T-helper 1 cell treated with Interleukin-12 subunit alpha and Interleukin-12 subunit beta and Interleukin-4 antibody, amounts not matched to agents 30 ng/mL and 1 ng/mL, for 36 hours (primary cell): ENCODE data around the gene DGKI. TPM values are rescaled to one million over a fixed set of nuclear protein-coding genes. Genes with fewer than 3 reads are reported as not detected.

Source experiments
- intact Hi-C: fragments of 100-400 bp; cut with micrococcal nuclease; formaldehyde crosslinking; loops from one replicate; pipeline ENCODE4 v1.15.1; 2024
- total RNA-seq: library from RNA; stranded (reverse); gene quantifications from 2 replicates; pipeline ENCODE4 v1.2.3, GENCODE V29; 2022

The DGKI gene
- total RNA-seq, 1 donor from 2014 or later, result 3.4 TPM

DNA sequence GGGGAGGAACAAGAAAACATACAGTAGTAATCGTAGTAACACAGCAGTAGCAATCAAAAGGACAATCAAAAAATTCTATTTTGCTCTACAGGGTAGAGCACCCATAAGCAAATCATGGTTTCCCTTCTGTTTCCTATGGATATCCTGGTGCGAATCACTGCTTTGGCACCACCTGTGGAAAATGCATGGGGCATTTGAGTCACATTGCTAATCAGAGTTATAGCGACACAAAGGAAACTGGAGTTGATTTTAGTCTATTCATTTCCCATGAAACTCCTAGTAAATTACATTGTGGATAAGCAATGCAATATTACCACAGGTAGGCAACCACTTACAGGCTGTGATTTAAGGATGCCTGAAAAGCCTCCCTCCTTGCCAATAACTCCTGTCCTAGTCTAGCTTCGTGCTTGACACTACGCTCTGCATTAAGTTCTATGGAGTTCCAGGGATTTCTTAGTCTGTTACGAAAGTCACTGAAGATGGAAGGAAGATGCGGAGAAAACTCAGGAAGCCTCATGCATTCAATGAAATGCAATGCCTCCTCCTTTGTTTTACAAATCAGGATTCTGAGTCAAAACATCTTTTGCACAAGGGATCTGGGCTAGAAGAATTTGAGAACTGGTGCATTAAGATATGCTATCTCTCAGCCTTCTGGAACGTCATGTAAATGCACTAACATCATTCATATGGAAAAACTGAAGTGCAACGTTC, 188.4 kb downstream of the DGKI start:
- intact Hi-C loops, result loop anchor here (5.0 kb wide), 1 partner anchor 1209 kb away; no protein-coding TSS in a partner anchor

DNA sequence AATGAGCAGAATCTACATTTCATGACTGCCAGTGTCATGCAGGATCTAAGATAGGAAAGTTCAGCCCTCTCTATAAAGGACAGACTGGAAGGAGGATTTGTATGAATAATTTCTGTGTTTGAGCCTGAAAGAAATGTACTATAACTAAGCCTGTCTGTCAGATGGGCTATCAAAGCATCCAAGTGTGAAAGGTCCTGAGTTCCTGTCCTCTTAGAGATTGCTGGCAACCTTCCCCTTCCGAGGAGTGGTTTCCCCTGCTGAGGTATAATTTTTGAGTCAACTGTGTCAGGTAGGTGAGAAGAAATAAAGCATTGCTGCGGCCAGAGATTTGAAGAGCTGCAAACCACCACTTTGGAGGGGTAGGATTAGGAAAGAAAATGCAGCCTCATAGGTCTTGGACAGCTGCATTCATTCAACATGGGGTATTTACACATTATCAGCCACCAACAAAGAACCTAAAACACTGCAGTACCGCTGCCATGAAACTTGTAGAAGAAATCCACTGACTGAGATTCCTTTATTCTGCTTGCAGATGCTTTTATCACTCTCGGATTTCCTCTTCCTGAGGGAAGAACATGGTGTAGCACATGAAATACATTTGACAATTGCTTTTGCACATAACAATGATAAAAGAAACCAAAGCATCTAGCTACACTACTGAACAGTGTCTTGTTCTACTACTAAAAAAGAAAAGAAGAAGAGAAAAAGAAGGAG, 189.1 kb downstream of the DGKI start:
- intact Hi-C loops, result loop anchor here (5.0 kb wide), 1 partner anchor 1210 kb away; no protein-coding TSS in a partner anchor

DNA sequence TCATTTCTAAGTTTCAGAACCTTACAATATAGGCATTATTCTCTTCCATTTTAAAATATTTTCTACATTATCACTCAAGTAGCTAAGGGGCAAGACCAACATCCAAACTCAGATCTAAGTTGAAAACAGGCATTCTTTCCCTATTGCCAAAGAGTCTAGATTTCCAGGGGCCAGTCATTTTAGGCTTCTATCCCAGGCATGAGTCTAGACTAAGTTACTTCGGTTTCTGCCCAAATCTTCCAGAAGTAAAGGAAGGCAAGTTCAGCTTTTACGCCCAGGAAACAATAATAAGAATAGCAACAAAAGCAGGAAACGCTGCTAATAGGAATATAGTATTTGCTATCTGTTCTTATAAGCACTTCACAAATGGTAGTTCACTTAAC, 189.9 kb downstream of the DGKI start:
- intact Hi-C loops, result loop anchor here (1.0 to 5.0 kb wide), 5 partner anchors 242 to 1210 kb away; no protein-coding TSS in a partner anchor

DNA sequence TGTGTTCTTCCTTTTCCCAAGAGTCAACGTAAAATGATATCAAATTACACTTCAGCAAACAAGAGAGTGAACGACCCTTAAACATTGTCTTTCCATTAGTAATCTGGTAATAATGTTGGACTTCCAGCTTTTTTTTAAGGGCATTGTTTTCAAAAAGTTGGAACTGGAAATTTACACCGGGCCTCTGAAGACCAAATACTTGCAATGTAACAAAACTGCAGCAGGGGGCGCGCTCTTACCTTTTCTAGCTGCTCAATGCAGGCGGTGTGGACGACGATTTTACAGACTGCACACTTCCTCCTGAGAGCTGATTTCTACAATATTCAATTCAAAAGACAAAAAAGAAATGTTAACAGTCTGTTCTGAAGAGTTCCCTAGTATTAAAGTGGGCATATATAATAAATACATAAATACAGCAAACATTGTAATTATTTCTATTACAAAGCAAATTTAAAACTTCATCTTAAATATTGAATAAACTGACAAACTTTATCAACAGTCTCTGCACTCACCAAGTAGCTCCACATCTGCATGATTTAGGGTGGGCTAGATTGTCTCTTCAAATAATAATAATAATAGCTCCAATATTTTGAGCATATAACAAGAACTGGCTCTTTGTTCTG, 190.4 kb downstream of the DGKI start:
- intact Hi-C loops, result loop anchor here (1.0 to 5.0 kb wide), 5 partner anchors 243 to 1211 kb away; no protein-coding TSS in a partner anchor

DNA sequence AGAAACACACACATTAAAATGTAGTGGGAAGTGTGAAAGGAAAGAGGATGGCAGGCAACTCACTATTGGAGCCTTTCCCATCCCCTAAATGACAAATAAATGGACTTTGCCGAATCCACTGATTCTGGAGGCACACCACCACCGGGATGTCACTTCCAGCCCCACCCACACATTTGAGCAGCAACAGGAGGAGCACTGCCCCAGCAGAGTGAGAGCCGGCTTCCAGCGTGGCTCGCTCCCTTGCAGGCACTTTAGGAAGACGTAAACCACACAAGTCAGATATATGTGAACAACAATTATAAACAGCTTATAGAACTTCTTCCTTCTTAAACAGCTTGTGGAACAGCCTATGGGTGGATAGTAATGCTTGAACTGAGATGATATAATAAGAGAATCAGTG, 191.0 kb downstream of the DGKI start:
- intact Hi-C loops, result loop anchor here (1.0 to 5.0 kb wide), 5 partner anchors 243 to 1211 kb away; no protein-coding TSS in a partner anchor

DNA sequence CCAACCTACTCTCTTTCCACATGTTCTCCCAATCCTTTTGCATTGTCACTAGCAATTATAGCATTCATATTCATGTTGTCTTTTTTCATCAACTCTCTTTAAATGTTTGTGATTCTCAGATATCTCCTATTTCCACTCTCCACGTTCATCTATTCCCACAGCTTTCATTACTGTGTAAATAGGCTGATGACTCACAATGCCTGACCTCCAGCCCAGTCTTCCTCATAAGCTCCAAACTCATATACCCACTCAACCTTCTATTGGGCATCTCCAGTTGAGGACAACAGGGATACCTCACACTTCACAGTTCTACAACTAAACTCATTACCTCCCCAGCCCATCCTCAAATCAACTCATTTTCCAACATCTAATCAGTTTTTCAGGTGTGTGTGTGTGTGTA, 194.1 kb downstream of the DGKI start:
- intact Hi-C loops, result no loop called here

DNA sequence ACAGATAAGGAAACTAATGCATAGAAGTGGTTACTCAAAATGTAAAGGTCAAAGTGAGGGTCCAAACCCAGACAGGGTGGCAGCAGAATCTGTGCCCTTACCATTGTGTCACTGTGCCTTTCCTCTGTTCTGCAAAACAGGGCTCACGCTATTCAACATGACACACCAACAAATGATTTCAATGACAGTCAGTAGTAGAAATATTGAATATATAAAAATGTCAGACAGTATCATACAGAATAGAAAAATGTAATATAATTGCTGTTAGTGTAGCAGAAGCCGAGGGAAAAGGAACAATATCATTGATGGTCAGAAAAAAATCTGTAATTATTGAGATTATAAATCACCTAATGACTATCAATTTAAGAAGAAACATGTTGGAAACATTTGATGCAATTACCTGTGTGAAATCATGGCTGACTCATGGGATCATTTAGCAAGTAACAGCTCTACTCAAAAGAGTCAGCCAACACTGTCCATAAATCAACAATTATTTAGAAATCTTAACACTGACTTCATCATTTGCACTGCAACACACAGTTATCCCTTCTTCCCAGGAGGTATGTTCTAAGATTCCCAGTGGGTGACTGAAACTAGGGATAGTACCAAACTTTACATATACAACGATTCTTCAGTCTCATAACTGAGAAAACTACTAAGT, 198.7 kb downstream of the DGKI start:
- intact Hi-C loops, result no loop called here

DNA sequence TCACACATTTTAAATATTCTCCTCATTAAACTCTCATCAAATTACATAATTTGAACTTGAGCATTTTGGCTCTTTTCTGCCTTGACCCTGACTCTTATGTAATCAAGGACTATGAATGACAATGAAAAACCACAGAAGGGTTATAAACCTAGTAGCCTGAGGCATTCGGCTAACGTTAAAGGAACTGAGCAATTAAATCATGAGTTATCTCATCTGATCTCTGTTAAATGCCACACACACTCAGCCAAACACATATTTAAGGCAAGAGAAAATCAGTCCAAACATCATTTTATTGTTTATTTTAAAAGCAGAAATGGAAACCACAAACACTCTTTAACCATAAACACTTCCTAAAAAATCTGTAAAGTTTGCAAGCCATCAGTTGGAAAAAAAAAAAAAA, 204.3 kb downstream of the DGKI start:
- intact Hi-C loops, result no loop called here

DNA sequence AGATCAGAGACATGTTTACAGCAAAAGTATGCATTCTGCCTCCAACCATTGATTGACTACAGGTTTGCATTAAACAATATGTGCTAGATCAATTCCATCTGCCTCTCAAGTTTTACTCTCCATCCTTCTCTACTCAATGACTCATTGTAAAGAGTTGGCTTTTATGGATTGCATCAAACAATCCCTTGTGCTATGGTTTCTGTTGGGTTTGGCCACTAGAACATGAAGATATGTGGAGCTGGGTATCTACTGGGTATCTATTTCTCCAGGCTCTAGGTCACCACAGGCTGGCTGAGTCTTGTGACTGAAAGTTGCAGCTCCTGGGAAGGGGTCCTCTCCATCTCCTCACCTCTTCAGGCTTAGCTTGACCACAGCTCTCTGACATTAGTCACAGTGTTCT, 204.7 kb downstream of the DGKI start:
- intact Hi-C loops, result no loop called here

DNA sequence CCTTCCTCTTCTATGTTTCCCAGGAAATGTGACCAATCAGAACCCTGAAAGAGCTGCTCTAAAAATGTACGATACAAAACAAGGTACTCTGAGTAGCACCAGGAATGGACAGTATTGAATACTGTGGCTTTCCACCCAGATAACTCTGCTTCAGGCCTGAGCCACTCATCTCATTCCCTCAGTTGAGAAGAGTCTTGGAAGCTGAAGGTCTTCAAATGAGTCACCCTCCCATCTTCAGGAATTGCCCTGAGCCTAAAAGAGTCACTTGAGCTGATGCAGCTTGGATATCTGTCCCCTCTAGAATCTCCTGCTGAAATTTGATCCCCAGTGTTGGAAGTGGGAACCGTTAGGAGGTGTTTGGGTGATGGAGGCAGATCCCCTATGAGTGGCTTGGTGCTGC, 210.4 kb downstream of the DGKI start:
- intact Hi-C loops, result no loop called here

DNA sequence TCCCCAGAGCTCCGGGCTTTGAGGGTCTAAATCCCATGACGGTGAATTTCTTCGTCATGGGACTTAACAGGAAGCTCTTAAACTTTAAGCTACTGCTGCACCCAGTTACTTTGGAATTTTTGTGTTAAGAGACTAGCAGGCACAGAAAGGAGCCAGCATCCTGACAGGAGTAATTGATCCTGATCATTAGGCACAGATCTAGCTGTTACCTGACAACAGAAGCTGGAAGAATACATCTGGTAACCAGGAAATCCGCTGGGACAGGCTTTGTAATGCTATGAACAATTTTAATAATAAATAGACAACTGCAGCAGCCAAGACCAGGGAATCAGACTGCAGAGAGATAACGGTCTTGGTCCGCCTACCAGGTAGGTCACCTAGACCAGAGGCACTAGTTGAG, 210.9 kb downstream of the DGKI start:
- intact Hi-C loops, result no loop called here

DNA sequence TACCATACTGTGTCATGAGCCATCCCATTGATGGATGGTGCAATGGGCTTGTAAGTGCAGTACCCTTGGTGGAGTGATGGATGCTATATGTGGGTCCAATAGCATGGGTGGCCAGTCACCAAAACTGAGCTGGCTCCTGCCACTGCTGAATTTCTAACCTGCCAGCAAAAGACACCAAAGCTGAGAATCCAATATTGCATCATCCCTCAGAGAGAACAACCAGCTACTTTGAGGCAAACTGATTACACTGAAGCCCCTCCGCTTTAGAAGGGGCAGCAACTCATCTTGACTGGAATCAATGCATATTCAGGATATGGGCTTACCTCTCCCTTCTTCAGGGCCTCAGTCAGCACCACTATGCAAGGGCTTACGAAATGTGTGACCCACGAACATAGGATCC, 211.6 kb downstream of the DGKI start:
- intact Hi-C loops, result no loop called here

DNA sequence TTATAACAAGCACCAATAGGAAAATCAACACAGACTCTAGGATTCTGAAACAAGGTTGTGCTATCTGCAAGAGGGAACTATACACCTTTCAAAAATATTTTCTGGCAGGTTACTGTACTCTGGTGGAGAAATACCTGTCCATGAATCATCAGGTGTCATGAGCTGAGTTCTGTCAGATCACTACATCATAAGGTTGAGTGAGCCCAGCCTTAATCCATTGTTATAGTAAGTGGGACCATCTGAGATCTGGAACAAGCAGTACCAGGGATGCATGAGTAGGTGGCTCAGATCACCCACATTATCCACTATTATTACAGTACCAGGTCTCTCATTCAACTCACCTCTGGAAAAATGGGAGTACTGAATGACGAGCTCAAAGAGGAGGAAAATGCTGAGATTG, 212.4 kb downstream of the DGKI start:
- intact Hi-C loops, result no loop called here

DNA sequence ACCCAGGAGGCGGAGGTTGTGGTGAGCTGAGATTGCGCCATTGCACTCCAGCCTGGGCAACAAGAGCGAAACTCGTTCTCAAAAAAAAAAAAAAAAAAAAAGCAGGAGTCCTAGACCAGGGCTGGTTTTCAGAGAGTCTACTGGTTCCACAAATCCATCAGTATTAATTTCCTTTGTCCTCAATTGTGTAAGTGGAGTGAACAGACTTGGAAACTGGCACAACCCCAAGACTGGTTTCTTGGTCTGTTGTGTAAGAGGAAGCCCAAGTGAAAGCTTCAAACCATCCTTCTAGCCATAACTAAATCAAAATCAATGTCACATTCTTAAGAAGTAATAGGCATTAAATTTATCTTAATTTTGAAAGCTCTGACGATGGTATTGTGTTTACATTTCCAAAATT, 213.6 kb downstream of the DGKI start:
- intact Hi-C loops, result no loop called here

DNA sequence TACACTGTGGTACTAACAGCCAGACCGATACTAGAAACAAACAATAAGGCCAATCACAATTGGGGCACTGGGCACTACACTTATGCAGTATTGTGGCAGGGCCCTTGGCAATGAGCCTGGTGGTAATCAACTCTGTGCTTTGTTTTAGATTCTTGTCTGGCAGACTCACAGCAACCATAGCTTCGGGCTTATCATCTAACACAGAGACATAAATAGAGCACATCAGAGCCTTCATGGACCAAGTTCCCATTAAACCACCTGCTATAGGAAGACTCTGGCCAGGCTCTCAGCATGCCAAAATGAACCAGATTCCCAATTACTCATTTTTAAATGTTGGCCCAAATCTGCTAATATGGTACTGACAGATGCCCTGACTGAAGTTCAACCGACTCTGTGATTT, 218.6 kb downstream of the DGKI start:
- intact Hi-C loops, result no loop called here

DNA sequence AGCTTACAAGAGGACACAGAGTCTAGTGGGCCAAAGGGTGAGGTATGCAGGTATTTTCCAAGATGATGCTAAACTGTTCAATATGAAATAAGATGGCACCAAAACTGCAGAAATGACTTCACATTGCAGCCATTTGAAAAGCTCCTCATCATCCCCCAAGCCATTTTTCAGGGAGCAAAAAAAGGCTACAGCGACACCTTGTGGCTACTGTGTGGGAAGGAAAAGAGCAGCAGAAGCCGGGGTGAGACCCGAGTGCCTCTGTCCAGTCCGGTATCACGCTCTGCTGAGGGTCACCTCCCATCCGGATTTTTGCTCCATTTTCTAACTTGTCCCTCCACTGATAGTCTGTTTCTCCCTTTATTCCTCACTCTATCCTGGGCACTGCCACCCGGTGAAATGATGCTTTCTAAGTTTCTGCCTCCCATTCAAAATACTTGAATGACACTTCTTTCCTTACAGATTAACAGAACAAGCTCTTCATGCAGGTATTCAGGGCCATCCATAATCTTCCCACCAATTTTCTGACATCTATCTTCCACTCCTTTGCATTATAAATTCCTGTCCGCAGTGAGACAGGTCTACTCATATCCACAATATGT, 220.2 kb downstream of the DGKI start:
- intact Hi-C loops, result loop anchor here (1.0 kb wide), 1 partner anchor 20 kb away; no protein-coding TSS in a partner anchor

DNA sequence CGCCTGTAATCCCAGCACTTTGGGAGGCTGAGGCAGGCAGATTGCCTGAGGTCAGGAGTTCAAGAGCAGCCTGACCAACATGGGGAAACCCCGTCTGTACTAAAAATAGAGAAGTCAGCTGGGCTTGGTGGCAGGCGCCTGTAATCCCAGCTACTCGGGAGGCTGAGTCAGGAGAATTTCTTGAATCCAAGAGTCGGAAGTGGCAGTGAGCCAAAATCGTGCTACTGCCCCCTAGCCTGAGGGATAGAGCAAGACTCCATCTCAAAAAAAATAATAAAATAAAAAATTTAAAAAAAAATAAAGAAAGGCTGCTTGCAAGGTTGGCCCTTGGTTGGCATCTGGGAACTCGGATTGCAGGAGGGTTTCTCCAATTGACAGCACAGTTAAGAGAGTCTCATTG, 221.6 kb downstream of the DGKI start:
- intact Hi-C loops, result no loop called here

DNA sequence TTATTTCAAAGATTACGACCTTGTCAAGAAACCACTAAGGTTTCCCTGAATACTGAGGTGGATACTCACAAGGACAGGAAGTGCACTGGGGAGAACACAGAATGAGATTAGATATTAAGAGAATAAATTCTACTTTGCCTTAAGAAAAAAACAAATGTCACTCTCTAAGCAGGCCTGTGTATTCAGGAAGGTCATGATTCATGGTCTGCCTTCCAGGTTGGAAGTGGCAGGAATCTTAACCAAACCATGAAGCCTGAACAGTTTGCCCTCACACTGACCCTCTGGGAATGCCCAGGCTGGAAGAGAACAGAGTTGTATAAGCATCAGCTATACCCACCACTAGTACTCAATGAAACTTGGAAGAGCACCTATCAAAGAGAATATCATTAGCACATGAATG, 227.6 kb downstream of the DGKI start:
- intact Hi-C loops, result no loop called here

DNA sequence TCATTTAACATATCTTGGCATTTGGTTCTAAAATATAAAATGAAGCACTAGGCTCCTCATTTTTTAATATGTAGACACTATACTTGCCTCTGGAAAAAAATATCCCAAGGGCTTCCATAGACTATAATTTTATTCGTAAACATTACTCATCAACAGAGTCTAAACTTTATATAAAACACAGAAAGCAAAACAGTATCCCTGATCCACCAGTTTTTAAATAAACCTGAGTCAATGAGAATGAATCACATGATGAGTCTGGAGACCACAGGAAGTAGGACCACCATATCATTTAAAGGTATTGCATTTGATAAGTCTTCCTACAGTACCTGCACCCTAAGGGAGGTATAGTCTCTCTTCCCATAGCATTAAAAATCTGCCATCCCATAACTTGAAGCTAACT, 228.0 kb downstream of the DGKI start:
- intact Hi-C loops, result no loop called here

DNA sequence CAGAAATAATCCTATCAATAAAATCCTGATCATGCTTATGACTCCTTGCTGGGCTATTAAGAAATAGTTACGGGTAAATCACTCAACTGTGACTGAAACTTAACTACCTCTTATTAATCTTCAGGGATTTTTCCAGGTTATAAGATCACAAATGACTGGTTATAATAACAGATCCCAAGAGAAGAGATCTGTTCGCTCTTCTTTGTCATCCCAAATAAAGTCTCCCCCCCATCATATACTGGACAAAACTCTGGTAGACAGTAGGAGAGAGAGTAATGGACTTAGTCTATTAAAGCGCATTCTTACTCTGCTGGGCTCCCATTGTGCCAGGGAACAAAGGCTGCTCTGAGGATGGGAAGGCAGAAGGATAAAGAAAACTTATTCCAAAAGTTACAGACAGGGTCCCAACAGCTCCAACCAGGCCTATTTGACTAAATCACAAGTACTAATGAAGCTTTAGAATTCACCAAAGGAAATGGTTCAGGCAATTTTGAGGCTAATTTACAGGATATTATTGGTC, 233.7 kb downstream of the DGKI start:
- intact Hi-C loops, result no loop called here

DNA sequence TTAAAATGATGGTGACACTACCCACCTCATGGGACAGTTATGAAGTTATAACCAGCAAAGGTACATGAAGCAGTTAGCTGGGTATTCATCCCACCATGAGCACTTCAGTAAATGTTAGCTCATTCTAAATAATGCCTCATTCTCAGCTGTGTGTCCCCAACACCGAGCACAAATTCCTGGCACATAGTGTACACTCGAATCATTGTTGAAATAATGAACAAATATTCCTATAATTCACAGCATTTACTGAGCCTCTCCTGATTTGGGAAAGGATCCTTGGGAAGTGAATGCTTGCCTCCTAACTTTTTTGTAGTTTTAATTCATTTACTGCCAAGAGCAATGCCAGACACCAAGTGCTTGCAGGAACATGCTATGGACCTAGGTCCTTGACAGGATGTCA, 235.2 kb downstream of the DGKI start:
- intact Hi-C loops, result no loop called here
